ENCODE data around the gene CMIP.

GRCh38 chr16:81647527-81647926, 202.9 kb downstream of the CMIP start:
- no peak for TF ChIP-seq SUZ12 (IDR thresholded peaks at IDR 0.05; ENCODE audit: extremely low read depth, insufficient read depth, insufficient read length)
- no peak for TF ChIP-seq YY1 (IDR thresholded peaks at IDR 0.05; ENCODE audit: insufficient read depth, insufficient read length)
- no peak for TF ChIP-seq ZNF274 (IDR thresholded peaks at IDR 0.05; ENCODE audit: low read depth, low read length)

All from NT2/D1 (cell line).